AG08396 (cell line): ENCODE results near the gene LRRC73.
"Not testable (repeated sequence)": the region's sequence is repeated elsewhere in the genome, so short reads cannot be mapped to it uniquely, and the experiment has no call there.

Source experiments
- DNase-seq: peaks from one replicate; pipeline ENCODE4 v3.0.0; 2012; ENCODE audit warnings: low spot score, mixed read lengths

LRRC73 gene

GRCh38 chr6:43461936-43462335 lies 48.2 kb downstream of the LRRC73 start:
- no peak for DNase-seq

GRCh38 chr6:43460032-43460431 lies 50.1 kb downstream of the LRRC73 start:
- no peak for DNase-seq

GRCh38 chr6:43459535-43459934 lies 50.6 kb downstream of the LRRC73 start:
- no peak for DNase-seq

DNA sequence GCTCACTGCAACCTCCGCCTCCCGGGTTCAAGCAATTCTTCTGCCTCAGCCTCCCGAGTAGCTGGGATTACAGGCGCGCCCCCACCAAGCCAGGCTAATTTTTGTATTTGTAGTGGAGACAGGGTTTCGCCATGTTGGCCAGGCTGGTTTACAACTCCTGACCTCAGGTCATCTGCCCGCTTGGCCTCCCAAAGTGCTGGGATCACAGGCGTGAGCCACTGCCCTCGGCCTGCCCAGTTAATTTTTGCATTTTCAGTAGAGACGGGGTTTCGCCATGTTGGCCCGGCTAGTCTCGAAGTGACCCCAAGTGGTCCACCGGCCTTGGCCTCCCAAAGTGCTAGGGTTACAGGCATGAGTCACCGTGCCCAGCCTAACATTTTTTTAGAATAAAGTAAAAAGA lies 52.0 kb downstream of the LRRC73 start:
- DNase-seq: not testable (repeated sequence)

DNA sequence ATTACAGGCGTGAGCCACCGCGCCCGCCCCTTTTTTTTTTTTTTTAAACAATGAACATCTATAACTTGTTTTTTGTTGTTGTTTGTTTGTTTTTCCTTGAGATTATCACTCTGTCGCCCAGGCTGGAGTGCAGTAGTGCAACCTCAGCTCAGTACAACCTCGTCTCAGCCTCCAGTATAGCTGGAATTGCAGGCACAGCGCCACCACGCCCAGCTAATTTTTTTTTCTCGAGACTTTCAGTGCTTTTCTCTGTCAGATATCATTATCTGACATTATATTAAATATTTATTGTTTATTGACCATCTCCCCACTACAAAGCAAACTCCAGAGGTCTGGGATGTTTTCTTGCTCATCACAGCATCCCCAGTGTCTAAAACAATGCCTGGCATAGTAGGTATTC lies 52.5 kb downstream of the LRRC73 start:
- DNase-seq: no peak
